22Rv1 (cell line): ENCODE measurements around the gene ZNF280C.

ENCODE experiments used
- ZFX ChIP-seq: fragments of 450-650 bp; IDR thresholded peaks from 2 replicates; pipeline ENCODE4 v1.6.1; 2017; ENCODE audit warnings: antibody characterized with exemption, borderline replicate concordance
- TF ChIP-seq, protein P1 (sequence below): fragments of 450-650 bp; IDR thresholded peaks from 2 replicates; pipeline ENCODE4 v1.5.1; 2017; ENCODE audit warnings: mild to moderate bottlenecking

DNA sequence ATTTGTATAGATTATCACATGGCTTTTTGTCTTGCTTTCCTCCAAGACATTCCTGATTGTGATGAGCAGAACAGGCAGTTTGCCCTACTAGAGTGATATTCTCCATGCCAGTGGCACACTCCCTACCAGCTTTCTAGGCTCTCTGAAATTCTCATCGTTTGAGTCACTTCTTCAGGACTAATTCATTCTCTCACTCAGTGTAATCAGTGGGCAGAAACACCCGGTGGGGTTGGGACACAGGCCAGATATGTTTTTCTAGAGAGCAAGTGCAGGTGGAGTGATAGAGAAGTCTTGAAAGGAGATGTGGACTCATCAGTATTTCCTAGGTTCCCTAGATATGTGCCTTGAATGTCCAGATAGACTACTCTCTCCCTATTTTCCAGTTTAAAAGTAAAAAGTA lies 83.8 kb downstream of the ZNF280C start:
- TF ChIP-seq, protein P1, sequence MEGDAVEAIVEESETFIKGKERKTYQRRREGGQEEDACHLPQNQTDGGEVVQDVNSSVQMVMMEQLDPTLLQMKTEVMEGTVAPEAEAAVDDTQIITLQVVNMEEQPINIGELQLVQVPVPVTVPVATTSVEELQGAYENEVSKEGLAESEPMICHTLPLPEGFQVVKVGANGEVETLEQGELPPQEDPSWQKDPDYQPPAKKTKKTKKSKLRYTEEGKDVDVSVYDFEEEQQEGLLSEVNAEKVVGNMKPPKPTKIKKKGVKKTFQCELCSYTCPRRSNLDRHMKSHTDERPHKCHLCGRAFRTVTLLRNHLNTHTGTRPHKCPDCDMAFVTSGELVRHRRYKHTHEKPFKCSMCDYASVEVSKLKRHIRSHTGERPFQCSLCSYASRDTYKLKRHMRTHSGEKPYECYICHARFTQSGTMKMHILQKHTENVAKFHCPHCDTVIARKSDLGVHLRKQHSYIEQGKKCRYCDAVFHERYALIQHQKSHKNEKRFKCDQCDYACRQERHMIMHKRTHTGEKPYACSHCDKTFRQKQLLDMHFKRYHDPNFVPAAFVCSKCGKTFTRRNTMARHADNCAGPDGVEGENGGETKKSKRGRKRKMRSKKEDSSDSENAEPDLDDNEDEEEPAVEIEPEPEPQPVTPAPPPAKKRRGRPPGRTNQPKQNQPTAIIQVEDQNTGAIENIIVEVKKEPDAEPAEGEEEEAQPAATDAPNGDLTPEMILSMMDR: no peak
- no peak for TF ChIP-seq ZFX
